ENCODE data around the gene COPS3.

DNA sequence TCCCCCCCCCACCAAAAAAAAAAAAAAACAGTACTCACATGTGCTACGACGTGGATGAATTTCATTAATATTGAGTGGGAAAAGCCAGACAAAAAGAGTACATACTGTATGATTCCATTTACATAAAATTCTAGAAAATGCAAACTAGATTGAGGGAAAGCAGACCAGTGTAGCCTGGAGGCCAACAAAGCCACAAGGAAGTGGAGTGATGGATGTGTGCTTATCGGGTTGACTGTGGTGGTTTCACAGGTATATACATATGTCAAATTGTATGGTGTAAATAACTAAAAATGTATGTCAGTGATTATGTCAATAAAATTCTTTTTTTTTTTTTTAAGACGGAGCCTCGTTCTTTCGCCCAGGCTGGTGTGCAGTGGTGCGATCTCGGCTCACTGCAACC lies 73.0 kb downstream of the COPS3 start:
- TF ChIP-seq, protein P1, sequence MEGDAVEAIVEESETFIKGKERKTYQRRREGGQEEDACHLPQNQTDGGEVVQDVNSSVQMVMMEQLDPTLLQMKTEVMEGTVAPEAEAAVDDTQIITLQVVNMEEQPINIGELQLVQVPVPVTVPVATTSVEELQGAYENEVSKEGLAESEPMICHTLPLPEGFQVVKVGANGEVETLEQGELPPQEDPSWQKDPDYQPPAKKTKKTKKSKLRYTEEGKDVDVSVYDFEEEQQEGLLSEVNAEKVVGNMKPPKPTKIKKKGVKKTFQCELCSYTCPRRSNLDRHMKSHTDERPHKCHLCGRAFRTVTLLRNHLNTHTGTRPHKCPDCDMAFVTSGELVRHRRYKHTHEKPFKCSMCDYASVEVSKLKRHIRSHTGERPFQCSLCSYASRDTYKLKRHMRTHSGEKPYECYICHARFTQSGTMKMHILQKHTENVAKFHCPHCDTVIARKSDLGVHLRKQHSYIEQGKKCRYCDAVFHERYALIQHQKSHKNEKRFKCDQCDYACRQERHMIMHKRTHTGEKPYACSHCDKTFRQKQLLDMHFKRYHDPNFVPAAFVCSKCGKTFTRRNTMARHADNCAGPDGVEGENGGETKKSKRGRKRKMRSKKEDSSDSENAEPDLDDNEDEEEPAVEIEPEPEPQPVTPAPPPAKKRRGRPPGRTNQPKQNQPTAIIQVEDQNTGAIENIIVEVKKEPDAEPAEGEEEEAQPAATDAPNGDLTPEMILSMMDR (IDR thresholded peaks at IDR 0.05), result no peak
- no peak for TF ChIP-seq POLR2A (IDR thresholded peaks at IDR 0.05)

Measured in Peyer's patch (tissue), 4 donors.